CD14-positive monocyte (primary cell): ENCODE measurements around the gene VGLL3. TPM values are rescaled to one million over a fixed set of nuclear protein-coding genes. Genes with fewer than 3 reads are reported as not detected.

Source experiments
- DNase-seq, 3 donors: peaks; one replicate each; pipeline ENCODE4 v3.0.0-alpha.2; 2011 to 2022
- H2AFZ ChIP-seq: 2 replicates; pipeline ENCODE4 v1.6.0; 2012; ENCODE audit warnings: mild to moderate bottlenecking, low read depth, low read length, inconsistent platforms; ENCODE audit not compliant: insufficient read depth, poor library complexity, severe bottlenecking
- H3K27ac ChIP-seq, 2 donors: 1 replicate in 1 of 2; 2 replicates in 1 of 2; pipeline ENCODE4 v1.5.1; 2012 to 2013; ENCODE audit warnings: low read length in 2 of 2, control low read depth in 1 of 2, inconsistent platforms in 1 of 2, low read depth in 1 of 2, mild to moderate bottlenecking in 1 of 2
- H3K27me3 ChIP-seq, 2 donors: one replicate each; pipeline versions ENCODE4 v1.6.0 to v1.6.1; 2011 to 2013; ENCODE audit warnings: low read length in 2 of 2; ENCODE audit not compliant: control insufficient read depth in 2 of 2, insufficient read depth in 2 of 2
- H3K36me3 ChIP-seq, 2 donors: replicated peaks in 1 of 2; 1 replicate in 1 of 2; 2 replicates in 1 of 2; pipeline versions ENCODE4 v1.5.1 to v1.6.1; 2012 to 2013; ENCODE audit warnings: low read length in 2 of 2, control low read depth in 1 of 2, inconsistent platforms in 1 of 2, mild to moderate bottlenecking in 1 of 2; ENCODE audit not compliant: insufficient read depth in 2 of 2, control insufficient read depth in 1 of 2
- H3K4me1 ChIP-seq, 2 donors: 1 replicate in 1 of 2; 2 replicates in 1 of 2; pipeline versions ENCODE4 v1.5.1 to v1.6.1; 2012 to 2013; ENCODE audit warnings: low read length in 2 of 2, control low read depth in 1 of 2, inconsistent platforms in 1 of 2, mild to moderate bottlenecking in 1 of 2, moderate library complexity in 1 of 2; ENCODE audit not compliant: insufficient read depth in 2 of 2, control insufficient read depth in 1 of 2
- H3K4me2 ChIP-seq: replicated peaks from 2 replicates; pipeline ENCODE3; 2012; ENCODE audit warnings: low read length, moderate library complexity, mild to moderate bottlenecking; ENCODE audit not compliant: poor library complexity, severe bottlenecking; ENCODE audit errors: extremely low read depth
- H3K4me3 ChIP-seq, 3 experiments: fragments of 200-600 bp in 1 of 3; sonication (generic) in 1 of 3; replicated peaks in 1 of 3; 1 replicate in 2 of 3; 2 replicates in 1 of 3; pipeline ENCODE4 v1.5.1; 2011 to 2013; ENCODE audit warnings: low read length in 3 of 3, mild to moderate bottlenecking in 3 of 3, control low read depth in 2 of 3, low read depth in 2 of 3, inconsistent platforms in 1 of 3, moderate library complexity in 1 of 3
- H3K79me2 ChIP-seq: 2 replicates; pipeline ENCODE4 v1.6.0; 2012; ENCODE audit warnings: mild to moderate bottlenecking, control low read depth, inconsistent platforms, low read length, moderate library complexity; ENCODE audit not compliant: insufficient read depth
- H3K9ac ChIP-seq: 2 replicates; pipeline ENCODE4 v1.6.0; 2017; ENCODE audit warnings: low read length, mild to moderate bottlenecking; ENCODE audit not compliant: insufficient read depth, poor library complexity, severe bottlenecking
- H3K9me3 ChIP-seq, 2 donors: replicated peaks in 1 of 2; 1 replicate in 1 of 2; 2 replicates in 1 of 2; pipeline versions ENCODE4 v1.5.1 to v1.6.1; 2012 to 2013; ENCODE audit warnings: low read length in 2 of 2, control low read depth in 1 of 2; ENCODE audit not compliant: control insufficient read depth in 1 of 2, insufficient read depth in 1 of 2
- H4K20me1 ChIP-seq: 2 replicates; pipeline ENCODE4 v1.6.0; 2012; ENCODE audit warnings: mild to moderate bottlenecking, low read length, control low read depth, moderate library complexity; ENCODE audit not compliant: insufficient read depth
- H3K27ac Mint-ChIP-seq, 7 donors: one replicate each; pipeline ENCODE4 v1.8.0; 2020; ENCODE audit warnings: mild to moderate bottlenecking in 7 of 7, mixed read lengths in 7 of 7, moderate library complexity in 6 of 7, inconsistent platforms in 2 of 7
- H3K27me3 Mint-ChIP-seq, 3 donors: one replicate each; pipeline ENCODE4 v1.8.0; 2021 to 2022; ENCODE audit warnings: low read depth in 3 of 3, mild to moderate bottlenecking in 3 of 3, mixed read lengths in 3 of 3, moderate library complexity in 3 of 3, inconsistent platforms in 1 of 3
- H3K36me3 Mint-ChIP-seq, 2 donors: one replicate each; pipeline ENCODE4 v1.8.0; 2020; ENCODE audit warnings: mixed read lengths in 2 of 2, inconsistent platforms in 1 of 2, mild to moderate bottlenecking in 1 of 2
- H3K4me1 Mint-ChIP-seq: one replicate; pipeline ENCODE4 v1.8.0; 2020; ENCODE audit warnings: mild to moderate bottlenecking, mixed read lengths
- H3K4me3 Mint-ChIP-seq, 2 donors: one replicate each; pipeline ENCODE4 v1.8.0; 2020; ENCODE audit warnings: mild to moderate bottlenecking in 2 of 2, mixed read lengths in 2 of 2, moderate library complexity in 1 of 2
- H3K9me3 Mint-ChIP-seq, 7 donors: one replicate each; pipeline ENCODE4 v1.8.0; 2020 to 2022; ENCODE audit warnings: mixed read lengths in 7 of 7, mild to moderate bottlenecking in 6 of 7, moderate library complexity in 6 of 7, inconsistent platforms in 2 of 7
- CTCF ChIP-seq: fragments of 200-600 bp; IDR thresholded peaks from one replicate; pipeline ENCODE4 v1.8.0; 2022; ENCODE audit warnings: antibody characterized with exemption, mild to moderate bottlenecking
- WGBS: methylation state at CpG from one replicate; pipeline ENCODE4 v1.1.5; 2013; ENCODE audit warnings: missing lambda C conversion rate; ENCODE audit not compliant: insufficient coverage; 5-methylcytosine and 5-hydroxymethylcytosine counted together
- intact Hi-C, 2 donors: fragments of 100-400 bp; cut with micrococcal nuclease; formaldehyde crosslinking; loops; one replicate each; pipeline versions ENCODE4 v1.15.0 to v1.15.1; 2023
- polyA plus RNA-seq, 3 donors: library from polyadenylated mRNA; depleted of rRNA in 1 of 3; unstranded in 2 of 3; stranded (reverse) in 1 of 3; fragments of 300-500 nt in 2 of 3; fragments of >200 nt in 1 of 3; fragmentation: Illumina TruSeq in 2 of 3; gene quantifications; 1 replicate in 2 of 3; 2 replicates in 1 of 3; pipeline ENCODE4 v1.2.3, GENCODE V29; 2012 to 2021

Gene VGLL3
- polyA plus RNA-seq, 3 donors = not detected

- no peak overlapping the region for H3K4me2 ChIP-seq
- no peak for DNase-seq
- no peak overlapping the region for H3K27ac Mint-ChIP-seq
- no peak overlapping the region for H3K4me3 Mint-ChIP-seq
- H3K4me3 ChIP-seq = no peak overlapping the region
- peaks cover 0 to 3% (median 2%) of the 10 kb centered on the region in 3 donors for H3K27me3 Mint-ChIP-seq
- H3K27me3 ChIP-seq = no peaks in the 10 kb centered on the region
- no peaks in the 10 kb centered on the region for H3K4me1 Mint-ChIP-seq
- no peaks in the 10 kb centered on the region for H4K20me1 ChIP-seq
- no peaks in the 10 kb centered on the region for H3K9me3 ChIP-seq
- peaks cover 0 to 2% (median 0%) of the 10 kb centered on the region in 7 donors for H3K9me3 Mint-ChIP-seq
- no peak for TF ChIP-seq CTCF
- intact Hi-C loops = loop anchor here in 1 of 2 donors (5.0 kb wide), 1 partner anchor 194 kb away; no protein-coding TSS in a partner anchor
- H3K36me3 Mint-ChIP-seq = no peaks in the 10 kb centered on the region
- WGBS = 100% methylated on average over 2 of the region's 3 CpGs
- no peaks in the 10 kb centered on the region for H3K36me3 ChIP-seq
- H3K79me2 ChIP-seq = no peaks in the 10 kb centered on the region
- H3K27ac ChIP-seq = no peak overlapping the region
- H3K4me1 ChIP-seq = no peaks in the 10 kb centered on the region
- H3K9ac ChIP-seq = no peak overlapping the region
- H2AFZ ChIP-seq = no peak overlapping the region
Observed at GRCh38 chr3:86973440-86973839, 17.5 kb downstream of the VGLL3 start.

GRCh38 chr3:86969500-86970189, 21.3 kb downstream of the VGLL3 start:
- DNase-seq = peak in 2 of 3 donors; percentile 10 to 23
- peaks cover 0 to 2% (median 0%) of the 10 kb centered on the region in 3 donors for H3K27me3 Mint-ChIP-seq

More at GRCh38 chr3:86969500-86970189, 21.3 kb downstream of the VGLL3 start:
- H3K4me3 Mint-ChIP-seq = no peak overlapping the region
- H2AFZ ChIP-seq = no peak overlapping the region
- H3K4me1 ChIP-seq = no peaks in the 10 kb centered on the region
- H3K79me2 ChIP-seq = no peaks in the 10 kb centered on the region
- intact Hi-C loops = loop anchor here in 1 of 2 donors (5.0 kb wide), 1 partner anchor 198 kb away; no protein-coding TSS in a partner anchor
- no peaks in the 10 kb centered on the region for H3K9me3 ChIP-seq
- no peaks in the 10 kb centered on the region for H3K27me3 ChIP-seq
- H4K20me1 ChIP-seq = no peaks in the 10 kb centered on the region
- no peaks in the 10 kb centered on the region for H3K4me1 Mint-ChIP-seq
- H3K36me3 ChIP-seq = no peaks in the 10 kb centered on the region
- H3K36me3 Mint-ChIP-seq = no peaks in the 10 kb centered on the region
- WGBS = 0% methylated on average over 1 of the region's 6 CpGs
- H3K9ac ChIP-seq = no peak overlapping the region
- H3K27ac ChIP-seq = no peak overlapping the region
- peaks cover 0 to 2% (median 0%) of the 10 kb centered on the region in 7 donors for H3K9me3 Mint-ChIP-seq
- TF ChIP-seq CTCF = peak; percentile 81
- H3K27ac Mint-ChIP-seq = peak overlapping the region in 1 of 7 donors; percentile 73
- no peak overlapping the region for H3K4me3 ChIP-seq
- no peak overlapping the region for H3K4me2 ChIP-seq
